ENCODE results near the gene SLC35F1.

GRCh38 chr6:118306392-118307238 is 399.6 kb downstream of the SLC35F1 start:
- TF ChIP-seq, protein P1, sequence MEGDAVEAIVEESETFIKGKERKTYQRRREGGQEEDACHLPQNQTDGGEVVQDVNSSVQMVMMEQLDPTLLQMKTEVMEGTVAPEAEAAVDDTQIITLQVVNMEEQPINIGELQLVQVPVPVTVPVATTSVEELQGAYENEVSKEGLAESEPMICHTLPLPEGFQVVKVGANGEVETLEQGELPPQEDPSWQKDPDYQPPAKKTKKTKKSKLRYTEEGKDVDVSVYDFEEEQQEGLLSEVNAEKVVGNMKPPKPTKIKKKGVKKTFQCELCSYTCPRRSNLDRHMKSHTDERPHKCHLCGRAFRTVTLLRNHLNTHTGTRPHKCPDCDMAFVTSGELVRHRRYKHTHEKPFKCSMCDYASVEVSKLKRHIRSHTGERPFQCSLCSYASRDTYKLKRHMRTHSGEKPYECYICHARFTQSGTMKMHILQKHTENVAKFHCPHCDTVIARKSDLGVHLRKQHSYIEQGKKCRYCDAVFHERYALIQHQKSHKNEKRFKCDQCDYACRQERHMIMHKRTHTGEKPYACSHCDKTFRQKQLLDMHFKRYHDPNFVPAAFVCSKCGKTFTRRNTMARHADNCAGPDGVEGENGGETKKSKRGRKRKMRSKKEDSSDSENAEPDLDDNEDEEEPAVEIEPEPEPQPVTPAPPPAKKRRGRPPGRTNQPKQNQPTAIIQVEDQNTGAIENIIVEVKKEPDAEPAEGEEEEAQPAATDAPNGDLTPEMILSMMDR (IDR thresholded peaks at IDR 0.05) = no peak
- TF ChIP-seq POLR2A (IDR thresholded peaks at IDR 0.05) = no peak
